Measurements from ENCODE around the gene PIK3R1.

The PIK3R1 gene

DNA sequence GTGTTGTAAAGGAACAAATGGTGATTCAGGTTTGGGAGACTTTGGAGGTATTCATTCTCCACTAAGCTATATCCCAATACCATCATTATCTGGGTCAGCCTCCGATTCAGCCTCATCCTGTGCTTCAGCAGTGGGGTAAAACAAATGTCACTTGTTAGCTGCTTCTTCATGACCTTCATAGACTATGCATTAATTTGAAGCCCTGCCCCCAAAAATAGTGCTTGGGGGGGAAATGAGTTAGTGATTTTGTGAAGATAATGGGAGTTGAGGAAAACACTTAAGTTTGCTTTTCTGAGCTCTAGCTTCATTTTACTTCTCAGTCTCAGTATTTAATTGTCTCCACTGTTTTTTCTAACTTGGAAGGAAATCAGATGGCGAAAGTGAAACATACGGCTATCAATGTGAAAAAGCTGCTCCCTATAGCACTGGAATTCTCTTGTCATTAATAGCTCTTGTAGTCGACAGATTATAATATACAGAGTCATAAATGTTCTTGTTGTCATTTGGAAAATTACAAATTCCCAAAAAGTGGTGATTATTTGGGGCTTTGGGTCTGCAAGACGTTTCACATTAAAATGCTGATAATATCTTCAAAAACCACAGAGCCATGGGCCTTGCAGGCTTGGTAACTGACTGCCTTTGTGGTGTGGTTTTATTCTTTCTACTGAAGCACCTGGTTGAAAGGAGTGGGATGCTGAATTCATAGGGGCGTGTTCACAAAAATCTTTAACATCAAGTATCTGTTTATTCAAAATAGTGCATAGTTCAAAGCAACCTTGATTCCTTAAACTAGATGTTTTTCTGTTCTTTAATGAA lies 40.0 kb downstream of the PIK3R1 start:
- DNase-seq (ENCODE audit: low read depth), result no peak
- H3K4me3 ChIP-seq (ENCODE audit: low read length), result no peak overlapping the region

DNA sequence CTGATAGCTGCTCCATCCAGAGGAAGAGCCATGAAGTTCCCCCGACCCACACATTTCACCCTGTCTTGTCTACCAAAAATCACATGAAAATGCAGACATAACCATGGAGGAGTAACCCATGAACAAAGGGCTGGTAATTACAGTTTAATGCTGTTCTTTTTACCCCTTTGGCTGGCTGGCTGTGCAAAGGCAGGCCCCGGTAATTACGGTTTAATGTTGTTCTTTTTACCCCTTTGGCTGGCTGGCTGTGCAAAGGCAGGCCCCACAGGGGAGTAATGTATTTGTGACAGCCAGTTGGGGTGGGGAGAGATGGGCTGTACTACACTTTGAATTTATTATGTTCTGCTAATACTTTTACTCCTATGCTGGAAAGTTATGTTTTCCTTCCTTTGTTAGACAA lies 41.7 kb downstream of the PIK3R1 start:
- TF ChIP-seq, protein P1, sequence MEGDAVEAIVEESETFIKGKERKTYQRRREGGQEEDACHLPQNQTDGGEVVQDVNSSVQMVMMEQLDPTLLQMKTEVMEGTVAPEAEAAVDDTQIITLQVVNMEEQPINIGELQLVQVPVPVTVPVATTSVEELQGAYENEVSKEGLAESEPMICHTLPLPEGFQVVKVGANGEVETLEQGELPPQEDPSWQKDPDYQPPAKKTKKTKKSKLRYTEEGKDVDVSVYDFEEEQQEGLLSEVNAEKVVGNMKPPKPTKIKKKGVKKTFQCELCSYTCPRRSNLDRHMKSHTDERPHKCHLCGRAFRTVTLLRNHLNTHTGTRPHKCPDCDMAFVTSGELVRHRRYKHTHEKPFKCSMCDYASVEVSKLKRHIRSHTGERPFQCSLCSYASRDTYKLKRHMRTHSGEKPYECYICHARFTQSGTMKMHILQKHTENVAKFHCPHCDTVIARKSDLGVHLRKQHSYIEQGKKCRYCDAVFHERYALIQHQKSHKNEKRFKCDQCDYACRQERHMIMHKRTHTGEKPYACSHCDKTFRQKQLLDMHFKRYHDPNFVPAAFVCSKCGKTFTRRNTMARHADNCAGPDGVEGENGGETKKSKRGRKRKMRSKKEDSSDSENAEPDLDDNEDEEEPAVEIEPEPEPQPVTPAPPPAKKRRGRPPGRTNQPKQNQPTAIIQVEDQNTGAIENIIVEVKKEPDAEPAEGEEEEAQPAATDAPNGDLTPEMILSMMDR (conservative IDR thresholded peaks at IDR 0.05; ENCODE audit: low read depth, low read length), result no peak
- DNase-seq (ENCODE audit: low read depth), result no peak
- H3K4me3 ChIP-seq (ENCODE audit: low read length), result no peak overlapping the region

More for the DNA sequence above, 40.0 kb downstream of the PIK3R1 start:
- TF ChIP-seq, protein P1 (conservative IDR thresholded peaks at IDR 0.05; ENCODE audit: low read depth, low read length), result no peak

DNA sequence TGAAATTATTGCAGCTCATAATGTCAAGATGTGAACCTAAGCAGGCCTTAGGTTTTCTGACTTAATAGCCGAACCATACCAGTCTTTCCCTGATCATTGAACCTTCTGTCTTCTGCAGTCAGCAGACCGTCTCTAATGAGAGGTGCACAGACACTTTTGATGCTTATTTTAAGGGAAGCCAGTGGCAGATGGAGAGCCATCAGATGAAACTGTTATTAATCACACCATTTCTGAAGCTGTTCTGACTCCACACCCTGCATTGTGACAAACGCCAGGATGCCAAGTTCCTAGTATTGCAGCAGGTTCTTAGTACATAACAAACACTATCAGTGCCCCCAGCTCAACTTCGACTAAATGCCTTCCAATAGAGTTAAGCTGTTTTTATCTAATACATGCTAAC lies 43.0 kb downstream of the PIK3R1 start:
- DNase-seq (ENCODE audit: low read depth), result no peak
- TF ChIP-seq, protein P1 (conservative IDR thresholded peaks at IDR 0.05; ENCODE audit: low read depth, low read length), result no peak
- no peak overlapping the region for H3K4me3 ChIP-seq (ENCODE audit: low read length)

DNA sequence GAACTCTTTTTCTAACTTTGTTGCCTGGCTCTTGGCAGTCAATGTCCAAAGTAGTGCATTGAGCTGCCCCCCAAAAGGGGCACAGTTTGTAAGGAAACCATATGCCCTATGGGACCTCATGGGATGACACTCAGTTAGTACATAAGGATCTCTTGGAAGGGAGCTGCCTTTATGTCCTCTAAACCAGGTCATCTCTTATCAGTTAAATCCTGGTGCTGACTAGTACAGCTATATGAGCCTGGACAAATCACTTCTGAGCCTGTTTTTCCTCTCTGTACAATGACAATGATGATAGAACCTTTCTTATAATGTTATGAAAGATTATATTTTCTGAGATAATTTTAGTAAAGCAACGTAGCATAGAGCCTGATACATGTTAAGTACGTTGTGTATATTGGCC lies 44.1 kb downstream of the PIK3R1 start:
- no peak for DNase-seq (ENCODE audit: low read depth)
- TF ChIP-seq, protein P1 (conservative IDR thresholded peaks at IDR 0.05; ENCODE audit: low read depth, low read length), result no peak
- H3K4me3 ChIP-seq (ENCODE audit: low read length), result no peak overlapping the region

DNA sequence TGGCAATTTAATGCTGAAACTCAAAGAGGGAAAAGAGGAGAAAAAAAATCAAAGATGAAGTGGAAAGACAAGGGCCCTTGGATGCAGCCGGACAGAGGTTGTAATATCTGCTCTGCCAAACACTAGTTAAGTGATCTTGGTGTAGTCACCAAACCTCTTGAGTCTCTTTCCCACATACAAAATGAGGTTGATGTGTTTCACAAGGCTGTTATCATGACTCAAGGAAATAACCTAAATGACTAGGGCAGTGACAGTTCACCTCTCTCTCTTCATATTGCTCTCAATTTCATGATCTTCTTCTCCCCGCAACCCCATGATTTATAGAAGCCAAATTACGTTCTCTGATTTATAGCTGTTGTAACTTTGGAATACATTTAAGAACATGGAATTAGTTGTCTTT lies 44.9 kb downstream of the PIK3R1 start:
- H3K4me3 ChIP-seq (ENCODE audit: low read length), result no peak overlapping the region
- TF ChIP-seq, protein P1 (conservative IDR thresholded peaks at IDR 0.05; ENCODE audit: low read depth, low read length), result no peak
- no peak for DNase-seq (ENCODE audit: low read depth)

DNA sequence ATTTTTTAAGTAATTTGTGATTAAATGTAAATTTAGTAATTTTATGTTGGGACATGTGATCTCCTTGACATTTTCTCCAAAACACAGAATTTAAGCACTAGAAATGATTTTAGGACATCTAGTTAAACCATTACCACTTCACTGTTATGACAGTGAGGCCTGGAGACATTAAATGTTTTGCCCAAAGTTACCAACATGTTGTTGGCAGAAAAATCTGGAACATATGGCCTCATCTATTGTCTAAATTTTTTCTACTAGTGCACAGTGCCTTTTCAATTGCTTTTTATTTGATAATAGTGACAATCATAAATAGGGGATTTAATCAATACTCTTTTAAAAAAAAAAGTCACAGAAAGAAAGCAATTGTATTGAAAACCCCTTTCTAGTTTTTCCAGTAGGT lies 45.6 kb downstream of the PIK3R1 start:
- TF ChIP-seq, protein P1 (conservative IDR thresholded peaks at IDR 0.05; ENCODE audit: low read depth, low read length), result no peak
- DNase-seq (ENCODE audit: low read depth), result no peak
- no peak overlapping the region for H3K4me3 ChIP-seq (ENCODE audit: low read length)

DNA sequence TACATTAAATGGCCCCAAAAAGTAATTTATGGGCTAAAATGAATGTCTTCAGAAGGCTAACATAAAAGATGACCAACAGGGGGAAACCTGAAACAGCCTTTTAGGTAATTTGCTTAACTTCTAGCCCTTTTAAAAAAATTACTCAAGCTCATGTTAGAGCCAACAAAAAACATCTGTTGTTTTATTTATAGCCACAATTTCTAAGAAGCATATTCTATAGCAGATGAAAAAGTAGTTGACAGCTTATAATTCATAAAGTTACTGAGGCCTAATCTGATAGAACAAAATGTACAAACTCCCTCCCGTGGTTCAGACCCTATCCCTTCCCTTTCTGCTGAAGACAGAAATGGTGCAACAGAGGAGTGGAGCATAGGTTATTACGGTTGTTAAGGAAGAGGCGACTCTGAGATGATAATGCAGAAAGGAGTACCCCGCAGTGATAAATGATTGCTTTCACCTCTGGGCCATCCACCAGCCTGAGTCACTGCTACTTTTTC lies 46.1 kb downstream of the PIK3R1 start:
- H3K4me3 ChIP-seq (ENCODE audit: low read length), result no peak overlapping the region
- DNase-seq (ENCODE audit: low read depth), result no peak
- TF ChIP-seq, protein P1 (conservative IDR thresholded peaks at IDR 0.05; ENCODE audit: low read depth, low read length), result no peak
